GM19395 (cell line): ENCODE data around the gene NRROS.
"Not testable (repeated sequence)": the region's sequence is repeated elsewhere in the genome, so short reads cannot be mapped to it uniquely, and the experiment has no call there.

Experiments
- ATAC-seq: cut with Tn5 transposase; IDR thresholded peaks from one replicate; pipeline ENCODE4 v1.9.1; 2021; ENCODE audit warnings: mild to moderate bottlenecking, moderate library complexity; ENCODE audit not compliant: unreplicated experiment

Gene NRROS

GRCh38 chr3:196639483-196640296 lies at the start of gene NRROS:
Gene NRROS, plus strand, starts transcription at chr3:196639694. Its CDS starts 14,846 bp downstream, at chr3:196654540.
- peak; percentile 46 for ATAC-seq

GRCh38 chr3:196590279-196590678 lies 49.2 kb upstream of the NRROS start:
- ATAC-seq: no peak

GRCh38 chr3:196596355-196596754 lies 43.1 kb upstream of the NRROS start:
- ATAC-seq: no peak

- not testable (repeated sequence) for ATAC-seq
Observed at GRCh38 chr3:196597971-196598733, 41.3 kb upstream of the NRROS start.

GRCh38 chr3:196599734-196600128 lies 39.8 kb upstream of the NRROS start:
- ATAC-seq: no peak

GRCh38 chr3:196600359-196600758 lies 39.1 kb upstream of the NRROS start:
- no peak for ATAC-seq

GRCh38 chr3:196602673-196603072 lies 36.8 kb upstream of the NRROS start:
- no peak for ATAC-seq

- no peak for ATAC-seq
Observed at GRCh38 chr3:196603683-196604082, 35.8 kb upstream of the NRROS start.

- ATAC-seq: no peak
Observed at GRCh38 chr3:196604548-196604947, 34.9 kb upstream of the NRROS start.

- ATAC-seq: no peak
Observed at GRCh38 chr3:196608693-196609092, 30.8 kb upstream of the NRROS start.

GRCh38 chr3:196609343-196609775 lies 30.1 kb upstream of the NRROS start:
- ATAC-seq: peak; percentile 82

- ATAC-seq: no peak
Observed at GRCh38 chr3:196609805-196610515, 29.5 kb upstream of the NRROS start.

- no peak for ATAC-seq
Observed at GRCh38 chr3:196611761-196612483, 27.6 kb upstream of the NRROS start.

- not testable (repeated sequence) for ATAC-seq
Observed at GRCh38 chr3:196615234-196615633, 24.3 kb upstream of the NRROS start.

GRCh38 chr3:196617256-196617655 lies 22.2 kb upstream of the NRROS start:
- ATAC-seq: no peak

GRCh38 chr3:196619223-196619622 lies 20.3 kb upstream of the NRROS start:
- ATAC-seq: no peak

- ATAC-seq: not testable (repeated sequence)
Observed at GRCh38 chr3:196619627-196620026, 19.9 kb upstream of the NRROS start.

- no peak for ATAC-seq
Observed at GRCh38 chr3:196620161-196620604, 19.3 kb upstream of the NRROS start.

- no peak for ATAC-seq
Observed at GRCh38 chr3:196620684-196621083, 18.8 kb upstream of the NRROS start.

- ATAC-seq: no peak
Observed at GRCh38 chr3:196621611-196622010, 17.9 kb upstream of the NRROS start.
